Mesothelial cell of epicardium (in vitro differentiated cells): Measurements from ENCODE around the gene ADAMTSL1. TPM values are rescaled to one million over a fixed set of nuclear protein-coding genes. Genes with fewer than 3 reads are reported as not detected.
A peak's percentile ranks its signal among the peaks of the same experiment; 100 is the strongest.

Source experiments
- DNase-seq, 2 experiments: peaks; one replicate each; pipeline ENCODE4 v3.0.0; 2021; ENCODE audit warnings: low spot score in 2 of 2; ENCODE audit not compliant: unreplicated experiment in 2 of 2
- H3K27ac Mint-ChIP-seq: 2 replicates; pipeline ENCODE4 v1.8.0; 2021; ENCODE audit warnings: mixed read lengths
- H3K27me3 Mint-ChIP-seq: 2 replicates; pipeline ENCODE4 v1.8.0; 2021; ENCODE audit warnings: low read depth, mixed read lengths
- H3K36me3 Mint-ChIP-seq: 2 replicates; pipeline ENCODE4 v1.8.0; 2021; ENCODE audit warnings: mixed read lengths
- H3K4me1 Mint-ChIP-seq: 2 replicates; pipeline ENCODE4 v1.8.0; 2021; ENCODE audit warnings: mixed read lengths
- H3K4me3 Mint-ChIP-seq: 2 replicates; pipeline ENCODE4 v1.8.0; 2021; ENCODE audit warnings: mild to moderate bottlenecking, moderate library complexity, mixed read lengths
- H3K9me3 Mint-ChIP-seq: 2 replicates; pipeline ENCODE4 v1.8.0; 2021; ENCODE audit warnings: mixed read lengths
- CTCF ChIP-seq: fragments of 200-600 bp; sonication (generic); IDR thresholded peaks from one replicate; pipeline ENCODE4 v1.5.0; 2021; ENCODE audit warnings: antibody characterized with exemption; ENCODE audit not compliant: unreplicated experiment
- total RNA-seq: library from RNA; stranded (reverse); gene quantifications from 3 replicates; pipeline ENCODE4 v1.2.1, GENCODE V29; 2021

The ADAMTSL1 gene
- total RNA-seq, 1 donor from 2014 or later: 48.0 TPM

GRCh38 chr9:18706648-18707047 is 232.7 kb downstream of the ADAMTSL1 start:
- no peak for TF ChIP-seq CTCF
- Mint-ChIP-seq H3K27ac (peak overlapping the region; percentile 13), H3K9me3 (peaks cover 11% of the 10 kb centered on the region), H3K36me3 (peaks cover 14% of the 10 kb centered on the region), H3K4me1 (peaks cover 51% of the 10 kb centered on the region), H3K4me3 (no peak overlapping the region), H3K27me3 (no peaks in the 10 kb centered on the region)
- no peak for DNase-seq

GRCh38 chr9:18707061-18707461 is 233.1 kb downstream of the ADAMTSL1 start:
- Mint-ChIP-seq H3K36me3 (peaks cover 11% of the 10 kb centered on the region), H3K4me3 (no peak overlapping the region), H3K27ac (peak overlapping the region; percentile 13), H3K9me3 (peaks cover 8% of the 10 kb centered on the region), H3K27me3 (no peaks in the 10 kb centered on the region), H3K4me1 (peaks cover 51% of the 10 kb centered on the region)
- no peak for TF ChIP-seq CTCF
- DNase-seq: no peak

- TF ChIP-seq CTCF: no peak
- Mint-ChIP-seq H3K36me3 (peaks cover 11% of the 10 kb centered on the region), H3K4me1 (peaks cover 51% of the 10 kb centered on the region), H3K27ac (peak overlapping the region; percentile 33), H3K27me3 (no peaks in the 10 kb centered on the region), H3K9me3 (peaks cover 8% of the 10 kb centered on the region), H3K4me3 (no peak overlapping the region)
- no peak for DNase-seq
Measured at GRCh38 chr9:18707489-18708205, 233.7 kb downstream of the ADAMTSL1 start.

- Mint-ChIP-seq H3K27ac (no peak overlapping the region), H3K4me1 (peaks cover 44% of the 10 kb centered on the region), H3K9me3 (peaks cover 8% of the 10 kb centered on the region), H3K27me3 (no peaks in the 10 kb centered on the region), H3K36me3 (peaks cover 11% of the 10 kb centered on the region), H3K4me3 (no peak overlapping the region)
- no peak for DNase-seq
- no peak for TF ChIP-seq CTCF
Measured at GRCh38 chr9:18708429-18708828, 234.5 kb downstream of the ADAMTSL1 start.

GRCh38 chr9:18710065-18710464 is 236.1 kb downstream of the ADAMTSL1 start:
- Mint-ChIP-seq H3K4me3 (no peak overlapping the region), H3K36me3 (peaks cover 11% of the 10 kb centered on the region), H3K9me3 (peaks cover 8% of the 10 kb centered on the region), H3K27ac (no peak overlapping the region), H3K27me3 (no peaks in the 10 kb centered on the region), H3K4me1 (peaks cover 30% of the 10 kb centered on the region)
- no peak for TF ChIP-seq CTCF
- DNase-seq: no peak

GRCh38 chr9:18717759-18718158 is 243.8 kb downstream of the ADAMTSL1 start:
- peaks cover 6% of the 10 kb centered on the region for H3K36me3 Mint-ChIP-seq
- DNase-seq: no peak
- no peak for TF ChIP-seq CTCF
- H3K4me3 Mint-ChIP-seq: no peak overlapping the region
- H3K27me3 Mint-ChIP-seq: no peaks in the 10 kb centered on the region
- no peaks in the 10 kb centered on the region for H3K4me1 Mint-ChIP-seq
- H3K9me3 Mint-ChIP-seq: no peaks in the 10 kb centered on the region
- H3K27ac Mint-ChIP-seq: no peak overlapping the region
